ENCODE results near the gene MEAK7.

Gene MEAK7

GRCh38 chr16:84486126-84486525, 18.3 kb downstream of the MEAK7 start:
- no peak for DNase-seq

GRCh38 chr16:84485255-84486010, 19.0 kb downstream of the MEAK7 start:
- DNase-seq = no peak

- peak; percentile 51 for DNase-seq
Measured at GRCh38 chr16:84484579-84485254, 19.7 kb downstream of the MEAK7 start.

GRCh38 chr16:84483882-84484565, 20.4 kb downstream of the MEAK7 start:
- DNase-seq = no peak

- DNase-seq = no peak
Measured at GRCh38 chr16:84482951-84483881, 21.2 kb downstream of the MEAK7 start.

GRCh38 chr16:84482001-84482891, 22.2 kb downstream of the MEAK7 start:
- no peak for DNase-seq

- DNase-seq = no peak
Measured at GRCh38 chr16:84481051-84481735, 23.3 kb downstream of the MEAK7 start.

- no peak for DNase-seq
Measured at GRCh38 chr16:84479716-84480450, 24.6 kb downstream of the MEAK7 start.

GRCh38 chr16:84478172-84478947, 26.1 kb downstream of the MEAK7 start:
- no peak for DNase-seq

- no peak for DNase-seq
Measured at GRCh38 chr16:84477661-84478060, 26.8 kb downstream of the MEAK7 start.

- no peak for DNase-seq
Measured at GRCh38 chr16:84476401-84476800, 28.1 kb downstream of the MEAK7 start.

- DNase-seq = no peak
Measured at GRCh38 chr16:84475643-84476240, 28.7 kb downstream of the MEAK7 start.

- DNase-seq = no peak
Measured at GRCh38 chr16:84471966-84472365, 32.5 kb downstream of the MEAK7 start.

GRCh38 chr16:84471316-84471715, 33.1 kb downstream of the MEAK7 start:
- no peak for DNase-seq

GRCh38 chr16:84467709-84468108, 36.8 kb downstream of the MEAK7 start:
- no peak for DNase-seq

- no peak for DNase-seq
Measured at GRCh38 chr16:84467256-84467655, 37.2 kb downstream of the MEAK7 start.

- DNase-seq = no peak
Measured at GRCh38 chr16:84466692-84467091, 37.8 kb downstream of the MEAK7 start.

GRCh38 chr16:84465154-84465553, 39.3 kb downstream of the MEAK7 start:
- no peak for DNase-seq

- DNase-seq = no peak
Measured at GRCh38 chr16:84464116-84464515, 40.3 kb downstream of the MEAK7 start.

All from hematopoietic multipotent progenitor cell treated with erythropoietin and hydrocortisone succinate and interleukin-3 and kit ligand, for 8 days (in vitro differentiated cells).